Measurements from ENCODE around the gene HDAC4.

HDAC4 gene

GRCh38 chr2:239425631-239426030 is 24.8 kb upstream of the HDAC4 start:
- H4K20me1 ChIP-seq (ENCODE audit: low read depth, low read length): no peaks in the 10 kb centered on the region
- H3K36me3 ChIP-seq (ENCODE audit: low read length): no peaks in the 10 kb centered on the region
- no peak overlapping the region for H3K4me3 ChIP-seq (ENCODE audit: insufficient read depth, low read length, poor library complexity, severe bottlenecking)
- H3K27me3 ChIP-seq (ENCODE audit: low read length): no peaks in the 10 kb centered on the region
- no peak overlapping the region for H3K9ac ChIP-seq (ENCODE audit: low read length)
- no peak for TF ChIP-seq EZH2phosphoT487 (conservative IDR thresholded peaks at IDR 0.05; ENCODE audit: low read length)
- TF ChIP-seq, protein P1, sequence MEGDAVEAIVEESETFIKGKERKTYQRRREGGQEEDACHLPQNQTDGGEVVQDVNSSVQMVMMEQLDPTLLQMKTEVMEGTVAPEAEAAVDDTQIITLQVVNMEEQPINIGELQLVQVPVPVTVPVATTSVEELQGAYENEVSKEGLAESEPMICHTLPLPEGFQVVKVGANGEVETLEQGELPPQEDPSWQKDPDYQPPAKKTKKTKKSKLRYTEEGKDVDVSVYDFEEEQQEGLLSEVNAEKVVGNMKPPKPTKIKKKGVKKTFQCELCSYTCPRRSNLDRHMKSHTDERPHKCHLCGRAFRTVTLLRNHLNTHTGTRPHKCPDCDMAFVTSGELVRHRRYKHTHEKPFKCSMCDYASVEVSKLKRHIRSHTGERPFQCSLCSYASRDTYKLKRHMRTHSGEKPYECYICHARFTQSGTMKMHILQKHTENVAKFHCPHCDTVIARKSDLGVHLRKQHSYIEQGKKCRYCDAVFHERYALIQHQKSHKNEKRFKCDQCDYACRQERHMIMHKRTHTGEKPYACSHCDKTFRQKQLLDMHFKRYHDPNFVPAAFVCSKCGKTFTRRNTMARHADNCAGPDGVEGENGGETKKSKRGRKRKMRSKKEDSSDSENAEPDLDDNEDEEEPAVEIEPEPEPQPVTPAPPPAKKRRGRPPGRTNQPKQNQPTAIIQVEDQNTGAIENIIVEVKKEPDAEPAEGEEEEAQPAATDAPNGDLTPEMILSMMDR (IDR thresholded peaks at IDR 0.05; ENCODE audit: insufficient read depth, low read length, poor library complexity, severe bottlenecking): no peak
- no peaks in the 10 kb centered on the region for H3K9me3 ChIP-seq (ENCODE audit: insufficient read depth, low read length)
- H3K4me2 ChIP-seq (ENCODE audit: low read depth, low read length, poor library complexity, severe bottlenecking): no peak overlapping the region
- no peak overlapping the region for H3K27ac ChIP-seq (ENCODE audit: low read depth, low read length)
- no peaks in the 10 kb centered on the region for H3K9me2 ChIP-seq (replicated peaks; ENCODE audit: insufficient read depth, low read length)
- H3K79me2 ChIP-seq (ENCODE audit: insufficient read depth, low read length): no peaks in the 10 kb centered on the region
- H2AFZ ChIP-seq (ENCODE audit: low read depth, low read length, severe bottlenecking): no peak overlapping the region
- H3F3A ChIP-seq (ENCODE audit: insufficient read depth): no peaks in the 10 kb centered on the region

DNA sequence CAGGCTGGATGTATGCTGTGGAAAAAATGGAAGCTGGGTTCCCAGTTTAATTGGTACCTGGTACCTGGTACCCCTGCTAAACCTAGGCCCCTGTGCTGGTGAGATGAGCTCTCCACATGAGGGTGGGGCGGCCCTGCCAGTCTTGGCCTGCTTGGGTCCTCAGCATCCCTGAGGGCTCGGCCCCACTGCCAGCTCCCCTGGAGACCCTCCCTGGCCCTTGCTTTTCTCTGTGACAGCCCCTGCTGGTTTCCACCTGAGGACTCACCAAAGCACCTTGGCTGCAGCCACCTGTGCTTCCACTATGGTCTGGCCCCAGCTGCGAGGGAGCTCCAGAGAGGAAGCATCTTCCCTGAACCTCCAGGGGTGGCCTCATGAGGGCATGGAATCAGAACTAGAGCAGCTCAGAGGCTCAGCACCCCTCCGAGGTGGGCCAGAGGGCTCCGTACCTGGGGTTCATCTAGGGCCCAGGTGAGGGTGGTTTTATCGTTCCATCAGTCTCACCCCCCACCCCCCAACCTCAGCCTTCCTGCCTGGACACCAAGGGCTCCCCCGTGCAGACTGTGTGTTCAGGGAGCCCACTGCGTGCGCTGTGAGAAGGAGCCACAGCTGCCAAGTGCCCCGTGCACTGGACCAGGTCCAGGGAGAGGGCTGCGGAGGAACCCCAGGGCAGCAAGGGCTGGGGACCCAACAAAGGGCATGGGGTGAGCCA is 23.7 kb upstream of the HDAC4 start:
- Histone ChIP-seq H3K4me2 (ENCODE audit: low read depth, low read length, poor library complexity, severe bottlenecking) (no peak overlapping the region), H4K20me1 (ENCODE audit: low read depth, low read length) (no peaks in the 10 kb centered on the region), H2AFZ (ENCODE audit: low read depth, low read length, severe bottlenecking) (no peak overlapping the region), H3K27me3 (ENCODE audit: low read length) (no peaks in the 10 kb centered on the region), H3K27ac (ENCODE audit: low read depth, low read length) (no peak overlapping the region), H3K79me2 (ENCODE audit: insufficient read depth, low read length) (no peaks in the 10 kb centered on the region), H3F3A (ENCODE audit: insufficient read depth) (no peaks in the 10 kb centered on the region), H3K4me3 (ENCODE audit: insufficient read depth, low read length, poor library complexity, severe bottlenecking) (no peak overlapping the region), H3K9me3 (ENCODE audit: insufficient read depth, low read length) (no peaks in the 10 kb centered on the region), H3K9ac (ENCODE audit: low read length) (no peak overlapping the region), H3K36me3 (ENCODE audit: low read length) (no peaks in the 10 kb centered on the region), H3K9me2 (replicated peaks; ENCODE audit: insufficient read depth, low read length) (no peaks in the 10 kb centered on the region)
- TF ChIP-seq, protein P1 (IDR thresholded peaks at IDR 0.05; ENCODE audit: insufficient read depth, low read length, poor library complexity, severe bottlenecking): no peak
- TF ChIP-seq EZH2phosphoT487 (conservative IDR thresholded peaks at IDR 0.05; ENCODE audit: low read length): no peak

- H3K27me3 ChIP-seq (ENCODE audit: low read length): no peaks in the 10 kb centered on the region
- no peak overlapping the region for H3K4me3 ChIP-seq (ENCODE audit: insufficient read depth, low read length, poor library complexity, severe bottlenecking)
- H3K36me3 ChIP-seq (ENCODE audit: low read length): no peaks in the 10 kb centered on the region
- no peaks in the 10 kb centered on the region for H3K9me3 ChIP-seq (ENCODE audit: insufficient read depth, low read length)
- no peak overlapping the region for H3K27ac ChIP-seq (ENCODE audit: low read depth, low read length)
- H4K20me1 ChIP-seq (ENCODE audit: low read depth, low read length): no peaks in the 10 kb centered on the region
- no peaks in the 10 kb centered on the region for H3K79me2 ChIP-seq (ENCODE audit: insufficient read depth, low read length)
- H3K9ac ChIP-seq (ENCODE audit: low read length): no peak overlapping the region
- no peak overlapping the region for H3K4me2 ChIP-seq (ENCODE audit: low read depth, low read length, poor library complexity, severe bottlenecking)
- no peaks in the 10 kb centered on the region for H3F3A ChIP-seq (ENCODE audit: insufficient read depth)
- TF ChIP-seq EZH2phosphoT487 (conservative IDR thresholded peaks at IDR 0.05; ENCODE audit: low read length): no peak
- TF ChIP-seq, protein P1 (IDR thresholded peaks at IDR 0.05; ENCODE audit: insufficient read depth, low read length, poor library complexity, severe bottlenecking): no peak
- no peaks in the 10 kb centered on the region for H3K9me2 ChIP-seq (replicated peaks; ENCODE audit: insufficient read depth, low read length)
- no peak overlapping the region for H2AFZ ChIP-seq (ENCODE audit: low read depth, low read length, severe bottlenecking)
Measured at GRCh38 chr2:239423551-239423950, 22.7 kb upstream of the HDAC4 start.
